OCI-LY1 (cell line): Measurements from ENCODE around the gene ADAMTS14.
"Not testable (repeated sequence)": the region's sequence is repeated elsewhere in the genome, so short reads cannot be mapped to it uniquely, and the experiment has no call there.

Source experiments
- CTCF ChIP-seq: fragments of 200-600 bp; sonication (generic), shearing (Covaris generic); IDR thresholded peaks from 2 replicates; pipeline ENCODE4 v1.5.1; 2017; ENCODE audit warnings: mild to moderate bottlenecking, antibody characterized with exemption, low read length, moderate library complexity, mixed read lengths
- EZH2 ChIP-seq: fragments of 200-600 bp; sonication (generic), shearing (Covaris generic); IDR thresholded peaks from 2 replicates; pipeline ENCODE4 v1.8.0; 2017; ENCODE audit warnings: borderline replicate concordance, mixed run types, mild to moderate bottlenecking, antibody characterized with exemption, low read length, moderate library complexity, mixed read lengths

- not testable (repeated sequence) for TF ChIP-seq CTCF, EZH2
Measured at GRCh38 chr10:70768026-70768685, 95.8 kb downstream of the ADAMTS14 start.
